ENCODE data around the gene SCYL1.

Gene SCYL1

GRCh38 chr11:65553301-65554001 lies 28.6 kb downstream of the SCYL1 start:
- DNase-seq (ENCODE audit: low read depth, low spot score) = no peak
- POLR2A ChIA-PET = no interaction called here
- no peak for TF ChIP-seq CTCF (IDR thresholded peaks at IDR 0.05; ENCODE audit: insufficient read depth, low read length, missing control alignments)
- no peak overlapping the region for H3K4me3 ChIP-seq (ENCODE audit: low read depth, low read length)
- CTCF ChIA-PET = interaction anchor here (1.3 to 6.0 kb wide), 2 partner anchors 12 to 27 kb away, joined by 3 to 60 read pairs; no protein-coding TSS in a partner anchor

DNA sequence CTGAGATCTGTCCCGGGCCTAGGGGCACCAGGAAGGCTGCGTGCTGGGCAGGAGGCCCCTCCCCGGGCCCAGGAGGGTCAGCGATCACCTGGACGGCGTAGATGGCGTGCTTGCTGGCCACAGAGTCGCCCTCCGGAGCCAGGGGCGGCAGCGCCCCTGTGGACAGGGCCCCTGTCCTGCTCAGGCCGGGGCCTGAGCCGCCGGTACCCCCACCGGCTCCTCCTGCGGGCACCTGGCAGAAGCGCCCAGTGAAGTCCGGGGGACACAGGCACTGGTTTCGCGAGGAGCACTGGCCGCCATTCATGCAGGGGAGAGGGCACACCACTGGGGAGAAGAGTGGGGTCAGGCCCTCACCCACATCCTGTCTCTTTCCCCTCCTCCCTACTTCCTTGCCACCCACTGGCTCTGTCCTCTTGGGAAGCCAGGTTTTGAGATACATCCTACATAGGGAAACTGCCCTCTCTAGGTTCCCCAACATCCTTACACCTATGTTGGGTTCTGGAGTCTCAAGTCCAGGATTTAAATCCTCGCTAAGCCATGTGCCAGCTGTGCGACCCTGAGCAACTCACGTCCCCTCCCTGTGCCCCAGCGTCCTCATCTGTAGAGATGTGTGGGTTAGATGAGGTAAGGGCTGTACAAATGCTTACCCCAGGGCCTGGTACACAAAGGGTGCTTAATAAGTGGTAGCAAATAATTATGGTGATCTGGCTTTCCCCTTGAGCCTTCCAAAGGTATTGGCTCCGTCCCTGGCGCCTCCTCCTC lies 29.4 kb downstream of the SCYL1 start:
- no peak for TF ChIP-seq CTCF (IDR thresholded peaks at IDR 0.05; ENCODE audit: insufficient read depth, low read length, missing control alignments)
- ChIA-PET CTCF (interaction anchor here (0.8 to 6.0 kb wide), 5 partner anchors 11 to 18 kb away, joined by 3 to 60 read pairs (median 5); partner anchors contain the start of gene FAM89B), POLR2A (no interaction called here)
- DNase-seq (ENCODE audit: low read depth, low spot score) = no peak
- no peak overlapping the region for H3K4me3 ChIP-seq (ENCODE audit: low read depth, low read length)

- CTCF ChIA-PET = interaction anchor here (0.8 to 1.4 kb wide), 5 partner anchors 12 to 38 kb away, joined by 3 to 16 read pairs (median 4); partner anchors contain the start of gene FAM89B
- TF ChIP-seq CTCF (IDR thresholded peaks at IDR 0.05; ENCODE audit: insufficient read depth, low read length, missing control alignments) = no peak
- peak overlapping the region; percentile 34; the same call in 1 of the 2 replicates for H3K4me3 ChIP-seq (ENCODE audit: low read depth, low read length)
- POLR2A ChIA-PET = no interaction called here
- DNase-seq (ENCODE audit: low read depth, low spot score) = no peak
Measured at GRCh38 chr11:65554842-65555430, 30.1 kb downstream of the SCYL1 start.

GRCh38 chr11:65555693-65556231 lies 30.9 kb downstream of the SCYL1 start:
- CTCF ChIA-PET = interaction anchor here (1.0 to 2.1 kb wide), 5 partner anchors 12 to 37 kb away, joined by 3 to 33 read pairs (median 5); partner anchors contain the start of gene FAM89B
- peak overlapping the region; percentile 34 for H3K4me3 ChIP-seq (ENCODE audit: low read depth, low read length)
- TF ChIP-seq CTCF (IDR thresholded peaks at IDR 0.05; ENCODE audit: insufficient read depth, low read length, missing control alignments) = no peak
- no peak for DNase-seq (ENCODE audit: low read depth, low spot score)
- POLR2A ChIA-PET = no interaction called here

DNA sequence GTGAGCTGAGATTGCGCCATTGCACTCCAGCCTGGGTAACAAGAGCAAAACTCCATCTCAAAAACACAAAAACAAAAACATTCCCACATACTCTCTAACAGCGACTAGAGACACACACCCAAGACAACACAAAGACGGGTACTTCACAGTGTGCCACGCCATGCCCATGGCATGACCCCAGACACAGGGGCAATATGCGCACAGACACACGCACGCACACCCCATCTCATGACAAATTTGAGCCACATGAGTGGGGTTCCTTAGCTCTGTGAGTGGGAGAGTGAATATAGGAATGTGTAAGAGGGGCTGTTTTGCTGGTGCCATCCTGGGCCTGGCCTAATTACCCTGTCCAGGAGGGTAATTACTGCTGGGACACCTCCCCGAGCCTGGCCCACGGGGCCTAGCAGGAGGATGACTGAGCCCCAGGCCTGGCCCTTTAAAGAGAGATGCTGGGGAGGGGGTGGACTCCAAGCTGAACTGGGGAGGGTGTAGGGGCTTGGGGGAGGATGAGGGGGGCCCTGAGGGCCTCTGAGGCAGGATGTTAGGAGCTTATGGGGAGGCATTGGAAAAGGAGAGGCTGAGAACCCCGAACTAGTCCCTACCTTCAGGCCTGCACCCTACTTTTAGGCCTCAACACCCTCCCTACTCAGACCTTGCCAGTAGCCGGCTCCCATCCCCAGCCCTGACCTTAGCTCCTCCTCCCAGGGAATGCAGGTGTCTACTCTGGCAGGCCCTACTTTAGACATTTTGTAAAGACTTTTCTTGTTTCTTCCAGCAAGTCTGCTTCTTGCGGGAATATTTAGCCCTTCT lies 31.8 kb downstream of the SCYL1 start:
- CTCF ChIA-PET = interaction anchor here (1.0 to 2.1 kb wide), 5 partner anchors 11 to 37 kb away, joined by 4 to 33 read pairs (median 8); no protein-coding TSS in a partner anchor
- POLR2A ChIA-PET = interaction anchor here (0.7 to 1.3 kb wide), 3 partner anchors 14 to 307 kb away, joined by 3 to 5 read pairs (median 5); partner anchors contain the start of gene ZNRD2
- DNase-seq (ENCODE audit: low read depth, low spot score) = no peak
- peak overlapping the region; percentile 69 for H3K4me3 ChIP-seq (ENCODE audit: low read depth, low read length)
- TF ChIP-seq CTCF (IDR thresholded peaks at IDR 0.05; ENCODE audit: insufficient read depth, low read length, missing control alignments) = no peak
